Liver (tissue), 9 donors: ENCODE data around the gene GRAMD4. TPM values are rescaled to one million over a fixed set of nuclear protein-coding genes. Genes with fewer than 3 reads are reported as not detected.

Experiments
- DNase-seq: peaks from one replicate; pipeline ENCODE4 v3.0.0-alpha.2; 2017; ENCODE audit warnings: low spot score
- H3K27ac ChIP-seq, 2 donors: one replicate each; pipeline ENCODE4 v1.7.0; 2013; ENCODE audit warnings: inconsistent platforms in 2 of 2, low read length in 2 of 2, control low read depth in 1 of 2, low read depth in 1 of 2, mild to moderate bottlenecking in 1 of 2
- H3K27me3 ChIP-seq, 4 donors: one replicate each; pipeline versions ENCODE4 v1.6.1 to v1.7.0; 2013; ENCODE audit warnings: low read length in 3 of 4, inconsistent platforms in 1 of 4, mild to moderate bottlenecking in 1 of 4, moderate library complexity in 1 of 4; ENCODE audit not compliant: control insufficient read depth in 4 of 4, insufficient read depth in 4 of 4
- H3K36me3 ChIP-seq, 4 donors: one replicate each; pipeline versions ENCODE4 v1.6.1 to v1.7.0; 2013; ENCODE audit warnings: low read length in 3 of 4, mild to moderate bottlenecking in 3 of 4, low read depth in 1 of 4, moderate library complexity in 1 of 4; ENCODE audit not compliant: control insufficient read depth in 4 of 4, insufficient read depth in 3 of 4
- H3K4me1 ChIP-seq, 4 donors: one replicate each; pipeline versions ENCODE4 v1.6.1 to v1.7.0; 2013; ENCODE audit warnings: low read length in 3 of 4, mild to moderate bottlenecking in 3 of 4, moderate library complexity in 1 of 4; ENCODE audit not compliant: control insufficient read depth in 4 of 4, insufficient read depth in 4 of 4
- H3K4me3 ChIP-seq, 3 donors: one replicate each; pipeline versions ENCODE4 v1.6.1 to v1.7.0; 2013; ENCODE audit warnings: low read length in 3 of 3, control low read depth in 1 of 3, low read depth in 1 of 3, mild to moderate bottlenecking in 1 of 3
- H3K9ac ChIP-seq, 2 donors: one replicate each; pipeline ENCODE4 v1.7.0; 2013; ENCODE audit warnings: low read length in 2 of 2, mild to moderate bottlenecking in 2 of 2, moderate library complexity in 2 of 2, control low read depth in 1 of 2, low read depth in 1 of 2
- H3K9me3 ChIP-seq, 4 donors: one replicate each; pipeline versions ENCODE4 v1.6.1 to v1.7.0; 2013; ENCODE audit warnings: low read length in 3 of 4; ENCODE audit not compliant: control insufficient read depth in 4 of 4
- ATF3 ChIP-seq: IDR thresholded peaks from 2 replicates; pipeline ENCODE4 v1.6.1; 2016; ENCODE audit warnings: antibody characterized with exemption
- CTCF ChIP-seq: fragments of 150-350 bp; IDR thresholded peaks from 2 replicates; pipeline ENCODE4 v1.5.1; 2017; ENCODE audit warnings: improper control_type of control experiment, low read depth, low read length; ENCODE audit not compliant: missing input control
- EGR1 ChIP-seq, 2 donors: IDR thresholded peaks; 2 replicates each; pipeline ENCODE4 v1.6.1; 2016 to 2018; ENCODE audit warnings: antibody characterized with exemption in 2 of 2, low read depth in 2 of 2
- FOXA1 ChIP-seq: IDR thresholded peaks from 2 replicates; pipeline ENCODE4 v1.6.1; 2016; ENCODE audit warnings: antibody characterized with exemption
- FOXA2 ChIP-seq: IDR thresholded peaks from 2 replicates; pipeline ENCODE4 v1.6.1; 2016; ENCODE audit warnings: antibody characterized with exemption
- GABPA ChIP-seq, 2 donors: IDR thresholded peaks in 1 of 2; conservative IDR thresholded peaks in 1 of 2; 2 replicates each; pipeline ENCODE4 v1.6.1; 2016; ENCODE audit warnings: antibody characterized with exemption in 2 of 2, mild to moderate bottlenecking in 1 of 2, moderate library complexity in 1 of 2
- HNF4A ChIP-seq, 2 donors: conservative IDR thresholded peaks; 2 replicates each; pipeline ENCODE4 v1.6.1; 2016; ENCODE audit warnings: antibody characterized with exemption in 2 of 2, mild to moderate bottlenecking in 2 of 2
- HNF4G ChIP-seq: IDR thresholded peaks from 2 replicates; pipeline ENCODE4 v1.6.1; 2016; ENCODE audit warnings: antibody characterized with exemption
- JUND ChIP-seq, 2 donors: IDR thresholded peaks; 2 replicates each; pipeline ENCODE4 v1.6.1; 2016; ENCODE audit warnings: antibody characterized with exemption in 2 of 2
- MAX ChIP-seq: IDR thresholded peaks from 2 replicates; pipeline ENCODE4 v1.6.1; 2016; ENCODE audit warnings: antibody characterized with exemption
- NR2F2 ChIP-seq: IDR thresholded peaks from 2 replicates; pipeline ENCODE4 v1.6.1; 2016; ENCODE audit warnings: antibody characterized with exemption
- RAD21 ChIP-seq, 2 donors: IDR thresholded peaks; 2 replicates each; pipeline ENCODE4 v1.6.1; 2016; ENCODE audit warnings: antibody characterized with exemption in 2 of 2, mild to moderate bottlenecking in 2 of 2
- REST ChIP-seq: IDR thresholded peaks from 2 replicates; pipeline ENCODE4 v1.6.1; 2016; ENCODE audit warnings: antibody characterized with exemption, mild to moderate bottlenecking
- RXRA ChIP-seq, 2 donors: IDR thresholded peaks; 2 replicates each; pipeline ENCODE4 v1.6.1; 2017 to 2018; ENCODE audit warnings: antibody characterized with exemption in 2 of 2, mild to moderate bottlenecking in 1 of 2
- SP1 ChIP-seq: IDR thresholded peaks from 2 replicates; pipeline ENCODE4 v1.6.1; 2018; ENCODE audit warnings: antibody characterized with exemption, mild to moderate bottlenecking
- TAF1 ChIP-seq: conservative IDR thresholded peaks from 2 replicates; pipeline ENCODE4 v1.6.1; 2016; ENCODE audit warnings: antibody characterized with exemption, mild to moderate bottlenecking
- YY1 ChIP-seq: IDR thresholded peaks from 2 replicates; pipeline ENCODE4 v1.6.1; 2016; ENCODE audit warnings: antibody characterized with exemption, mild to moderate bottlenecking
- ZBTB33 ChIP-seq: IDR thresholded peaks from 2 replicates; pipeline ENCODE4 v1.6.1; 2016; ENCODE audit warnings: antibody characterized with exemption
- WGBS: extraction: QIAGEN DNeasy Blood & Tissue Kit; methylation state at CpG from one replicate; pipeline ENCODE4 v1.1.7; 2013; 5-methylcytosine and 5-hydroxymethylcytosine counted together
- polyA plus RNA-seq, 2 donors: library from polyadenylated mRNA; stranded (reverse) in 1 of 2; unstranded in 1 of 2; fragments of 200-250 nt in 1 of 2; fragments of >200 nt in 1 of 2; fragmentation: Nextera tagmentation in 1 of 2; extraction: Ambion mirVana in 1 of 2; gene quantifications; one replicate each; pipeline versions ENCODE4 v1.2.1 to v1.2.3, GENCODE V29; 2013 to 2015
- total RNA-seq, 2 donors: library from RNA; depleted of rRNA; stranded (reverse); fragments of >200 nt; gene quantifications; one replicate each; pipeline ENCODE4 v1.2.3, GENCODE V29; 2014
- donor health status: healthy.
- donor health status: healthy.
- donor health status: healthy.
- donor health status: healthy.
- donor health status: healthy.

Gene GRAMD4
- total and polyA plus RNA-seq, 4 donors, result 2.7 to 53.5 (median 21.6) TPM

- no peak for TF ChIP-seq REST
- no peak for TF ChIP-seq ATF3
- no peak for TF ChIP-seq GABPA (IDR thresholded peaks at IDR 0.05 in 1 of 2, conservative IDR thresholded peaks at IDR 0.05 in 1 of 2)
- TF ChIP-seq NR2F2, result no peak
- TF ChIP-seq ZBTB33, result no peak
- TF ChIP-seq FOXA1, result no peak
- no peak for TF ChIP-seq JUND (IDR thresholded peaks at IDR 0.05)
- peak in 1 of 2 donors; percentile 51 for TF ChIP-seq HNF4A (conservative IDR thresholded peaks at IDR 0.05)
- TF ChIP-seq RAD21 (IDR thresholded peaks at IDR 0.05), result peak in 1 of 2 donors; percentile 12
- peak in 1 of 2 donors; percentile 13 for TF ChIP-seq RXRA (IDR thresholded peaks at IDR 0.05)
- TF ChIP-seq SP1, result no peak
- TF ChIP-seq FOXA2, result no peak
- TF ChIP-seq TAF1, result no peak
- TF ChIP-seq HNF4G, result no peak
- TF ChIP-seq CTCF, result no peak
- no peak for TF ChIP-seq EGR1 (IDR thresholded peaks at IDR 0.05; ENCODE audit: low read depth in 2 of 2)
- TF ChIP-seq YY1, result no peak
- TF ChIP-seq MAX, result peak; percentile 55
- H3K4me3 ChIP-seq, result peak overlapping the region in 2 of 3 donors; percentile 18 to 57
- peak overlapping the region in 1 of 2 donors; percentile 12 for H3K9ac ChIP-seq
- no peak for DNase-seq
- no peaks in the 10 kb centered on the region for H3K36me3 ChIP-seq
- peak overlapping the region; percentile 77 to 92 for H3K27ac ChIP-seq
- H3K9me3 ChIP-seq, result no peaks in the 10 kb centered on the region
- 44% methylated on average over 23 of the region's 23 CpGs for WGBS
- no peaks in the 10 kb centered on the region for H3K27me3 ChIP-seq
- peaks cover 25 to 75% (median 50%) of the 10 kb centered on the region in 4 donors for H3K4me1 ChIP-seq
Measured at GRCh38 chr22:46652847-46653331, 32.7 kb downstream of the GRAMD4 start.
